HEK293 (cell line): ENCODE data around the gene MGST2.

Experiments
- CTCF ChIP-seq: fragments of 450-650 bp; formaldehyde crosslinking; IDR thresholded peaks from 2 replicates; pipeline ENCODE4 v1.5.1; 2016; ENCODE audit warnings: missing biosample characterization, missing genetic modification characterization
- KLF7 ChIP-seq: fragments of 450-650 bp; formaldehyde crosslinking; IDR thresholded peaks from 2 replicates; pipeline ENCODE4 v1.5.1; 2016; ENCODE audit warnings: missing biosample characterization, missing genetic modification characterization, borderline replicate concordance
- SP2 ChIP-seq: fragments of 450-650 bp; formaldehyde crosslinking; IDR thresholded peaks from 2 replicates; pipeline ENCODE4 v1.5.1; 2016; ENCODE audit warnings: missing biosample characterization, missing genetic modification characterization
- ZNF133 ChIP-seq: fragments of 450-650 bp; formaldehyde crosslinking; IDR thresholded peaks from 2 replicates; pipeline ENCODE4 v1.5.1; 2016; ENCODE audit warnings: missing biosample characterization, missing genetic modification characterization
- ZNF768 ChIP-seq: fragments of 450-650 bp; formaldehyde crosslinking; IDR thresholded peaks from 2 replicates; pipeline ENCODE4 v1.5.1; 2018; ENCODE audit warnings: missing biosample characterization, mild to moderate bottlenecking, missing genetic modification characterization
- ZNF792 ChIP-seq: fragments of 450-650 bp; formaldehyde crosslinking; IDR thresholded peaks from 2 replicates; pipeline ENCODE4 v1.5.1; 2016; ENCODE audit warnings: missing biosample characterization, missing genetic modification characterization
- ZNF830 ChIP-seq: fragments of 450-650 bp; IDR thresholded peaks from 2 replicates; pipeline ENCODE4 v1.5.0; 2018; ENCODE audit warnings: missing biosample characterization, missing genetic modification characterization, low read depth, mild to moderate bottlenecking, moderate library complexity

GRCh38 chr4:139651282-139652194 lies 14.1 kb upstream of the MGST2 start:
- TF ChIP-seq SP2 (tag by site-specific recombination) (no peak), CTCF (tag by site-specific recombination) (peak; percentile 54; the same call in 1 of the 2 replicates), ZNF133 (tag by site-specific recombination) (no peak), ZNF830 (tag by site-specific recombination) (no peak), ZNF768 (tag by site-specific recombination) (no peak), KLF7 (tag by site-specific recombination) (no peak), ZNF792 (no peak)
